Neuron (in vitro differentiated cells): ENCODE results near the gene COL16A1.
"Not testable (repeated sequence)": the region's sequence is repeated elsewhere in the genome, so short reads cannot be mapped to it uniquely, and the experiment has no call there.

Experiments
- H2AFZ ChIP-seq: one replicate; pipeline ENCODE4 v1.6.1; 2013; ENCODE audit warnings: low read depth, mild to moderate bottlenecking, inconsistent platforms, low read length, moderate library complexity
- H3K27me3 ChIP-seq: one replicate; pipeline ENCODE4 v1.6.1; 2013; ENCODE audit warnings: low read length; ENCODE audit not compliant: insufficient read depth
- H3K36me3 ChIP-seq: one replicate; pipeline ENCODE4 v1.6.1; 2013; ENCODE audit warnings: low read length; ENCODE audit not compliant: insufficient read depth
- H3K4me1 ChIP-seq: one replicate; pipeline ENCODE4 v1.6.1; 2013; ENCODE audit warnings: low read length; ENCODE audit not compliant: insufficient read depth
- H3K4me3 ChIP-seq: 2 replicates; pipeline ENCODE4 v1.5.1; 2013; ENCODE audit warnings: mild to moderate bottlenecking, low read length, moderate library complexity
- H3K9me3 ChIP-seq: one replicate; pipeline ENCODE4 v1.6.1; 2013; ENCODE audit warnings: low read length

COL16A1 gene

GRCh38 chr1:31707711-31708110 is 3.9 kb upstream of the COL16A1 start:
- H3K4me3 ChIP-seq = no peak overlapping the region
- no peaks in the 10 kb centered on the region for H3K9me3 ChIP-seq
- peaks cover 60% of the 10 kb centered on the region for H3K27me3 ChIP-seq
- H3K36me3 ChIP-seq = no peaks in the 10 kb centered on the region
- H3K4me1 ChIP-seq = peaks cover 4% of the 10 kb centered on the region
- H2AFZ ChIP-seq = no peak overlapping the region

GRCh38 chr1:31707059-31707600 is 3.3 kb upstream of the COL16A1 start:
- H3K36me3 ChIP-seq, H2AFZ ChIP-seq, H3K9me3 ChIP-seq, H3K4me1 ChIP-seq, H3K4me3 ChIP-seq: not testable (repeated sequence)
- H3K27me3 ChIP-seq = peaks cover 62% of the 10 kb centered on the region

GRCh38 chr1:31706384-31707058 is 2.7 kb upstream of the COL16A1 start:
- Histone ChIP-seq H3K27me3 (peaks cover 64% of the 10 kb centered on the region), H2AFZ (no peak overlapping the region), H3K36me3 (no peaks in the 10 kb centered on the region), H3K9me3 (no peaks in the 10 kb centered on the region), H3K4me3 (no peak overlapping the region), H3K4me1 (peaks cover 4% of the 10 kb centered on the region)

DNA sequence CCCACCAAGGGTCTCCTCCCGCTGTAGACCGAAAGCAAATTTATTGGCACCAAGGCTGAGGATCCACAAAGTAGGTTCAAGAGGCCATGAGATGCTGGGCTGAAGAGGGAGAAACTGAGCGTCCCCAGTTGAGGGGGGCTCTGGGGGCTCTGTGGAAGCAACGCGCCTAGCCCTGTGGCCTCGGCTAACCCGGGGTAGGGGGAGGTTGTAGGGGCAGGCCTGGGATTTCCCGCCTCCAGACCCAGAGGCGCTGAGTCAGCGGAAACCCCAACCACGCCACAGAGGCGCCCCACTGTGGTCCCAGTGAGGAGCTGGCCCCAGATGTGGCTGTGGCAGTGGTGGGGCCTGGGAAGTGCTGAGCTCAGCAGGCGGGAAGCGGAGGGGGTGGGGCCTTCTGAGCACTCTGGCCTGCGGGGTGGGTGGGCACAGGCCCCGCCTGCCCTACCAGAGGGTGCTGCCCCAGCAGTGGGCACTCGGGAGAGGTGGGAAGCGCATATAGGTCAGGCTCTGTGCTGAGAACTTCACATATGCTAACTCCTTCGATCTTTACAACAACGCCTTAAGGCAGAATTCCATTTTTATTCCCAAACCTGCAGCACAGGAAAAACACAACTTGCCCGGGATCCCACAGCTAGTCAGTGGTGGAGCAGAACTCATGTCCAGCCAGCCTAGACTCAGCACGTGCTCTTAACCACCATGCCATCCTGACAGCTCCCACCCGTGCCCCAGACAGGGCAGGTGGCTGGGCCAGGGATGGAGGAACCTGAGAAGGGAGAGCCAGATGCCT is 1.5 kb upstream of the COL16A1 start:
- Histone ChIP-seq H3K4me3 (no peak overlapping the region), H3K9me3 (no peaks in the 10 kb centered on the region), H3K4me1 (peaks cover 4% of the 10 kb centered on the region), H3K27me3 (peaks cover 68% of the 10 kb centered on the region), H2AFZ (no peak overlapping the region), H3K36me3 (no peaks in the 10 kb centered on the region)

- Histone ChIP-seq H3K4me1 (peaks cover 4% of the 10 kb centered on the region), H3K36me3 (no peaks in the 10 kb centered on the region), H2AFZ (no peak overlapping the region), H3K27me3 (peaks cover 69% of the 10 kb centered on the region), H3K9me3 (no peaks in the 10 kb centered on the region), H3K4me3 (no peak overlapping the region)
Measured at GRCh38 chr1:31704271-31705079, 658 bp upstream of the COL16A1 start.

- Histone ChIP-seq H3K27me3 (peaks cover 67% of the 10 kb centered on the region), H3K9me3 (no peaks in the 10 kb centered on the region), H3K4me1 (no peaks in the 10 kb centered on the region), H2AFZ (no peak overlapping the region), H3K4me3 (no peak overlapping the region), H3K36me3 (no peaks in the 10 kb centered on the region)
Measured at GRCh38 chr1:31702836-31703404, 897 bp downstream of the COL16A1 start.

- Histone ChIP-seq H3K4me1 (no peaks in the 10 kb centered on the region), H3K4me3 (no peak overlapping the region)
Measured at GRCh38 chr1:31701091-31701736, 2.6 kb downstream of the COL16A1 start.

GRCh38 chr1:31700468-31701090 is 3.2 kb downstream of the COL16A1 start:
- Histone ChIP-seq H3K4me3 (no peak overlapping the region), H3K36me3 (no peaks in the 10 kb centered on the region), H3K27me3 (peaks cover 51% of the 10 kb centered on the region)

More at GRCh38 chr1:31701091-31701736, 2.6 kb downstream of the COL16A1 start:
- no peak overlapping the region for H2AFZ ChIP-seq
- no peaks in the 10 kb centered on the region for H3K36me3 ChIP-seq
- peaks cover 58% of the 10 kb centered on the region for H3K27me3 ChIP-seq
- H3K9me3 ChIP-seq = no peaks in the 10 kb centered on the region

DNA sequence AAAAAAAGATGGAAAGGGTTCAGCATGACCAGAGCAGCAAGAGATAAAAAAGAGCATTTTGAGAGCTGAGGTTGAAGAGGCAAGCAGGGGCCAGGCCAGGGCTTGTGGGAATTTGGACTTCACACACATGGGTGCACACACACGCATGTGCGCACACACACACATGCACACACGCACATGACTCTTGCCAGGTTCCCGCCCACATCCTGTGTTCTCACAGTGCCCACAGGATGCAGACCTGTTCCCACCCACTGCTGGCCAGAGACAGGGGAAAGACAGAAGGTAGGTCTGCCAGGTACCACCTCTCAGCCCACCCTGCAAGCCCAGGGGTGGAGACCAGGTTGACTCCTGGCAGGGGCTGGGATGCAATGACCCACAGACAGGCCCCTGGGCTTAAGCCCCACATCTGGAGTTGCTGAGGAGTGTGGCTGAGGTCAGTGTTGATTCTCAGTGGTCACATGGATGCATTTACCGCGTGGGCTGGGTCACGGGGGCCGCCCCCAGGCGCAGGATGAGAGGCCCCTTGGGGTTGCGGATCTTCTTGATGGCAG is 4.4 kb downstream of the COL16A1 start:
- no peaks in the 10 kb centered on the region for H3K36me3 ChIP-seq
- H2AFZ ChIP-seq = no peak overlapping the region
- H3K27me3 ChIP-seq = peaks cover 41% of the 10 kb centered on the region
- no peak overlapping the region for H3K4me3 ChIP-seq
- H3K9me3 ChIP-seq = no peaks in the 10 kb centered on the region
- no peaks in the 10 kb centered on the region for H3K4me1 ChIP-seq

More at GRCh38 chr1:31700468-31701090, 3.2 kb downstream of the COL16A1 start:
- Histone ChIP-seq H2AFZ (no peak overlapping the region), H3K9me3 (no peaks in the 10 kb centered on the region), H3K4me1 (no peaks in the 10 kb centered on the region)

DNA sequence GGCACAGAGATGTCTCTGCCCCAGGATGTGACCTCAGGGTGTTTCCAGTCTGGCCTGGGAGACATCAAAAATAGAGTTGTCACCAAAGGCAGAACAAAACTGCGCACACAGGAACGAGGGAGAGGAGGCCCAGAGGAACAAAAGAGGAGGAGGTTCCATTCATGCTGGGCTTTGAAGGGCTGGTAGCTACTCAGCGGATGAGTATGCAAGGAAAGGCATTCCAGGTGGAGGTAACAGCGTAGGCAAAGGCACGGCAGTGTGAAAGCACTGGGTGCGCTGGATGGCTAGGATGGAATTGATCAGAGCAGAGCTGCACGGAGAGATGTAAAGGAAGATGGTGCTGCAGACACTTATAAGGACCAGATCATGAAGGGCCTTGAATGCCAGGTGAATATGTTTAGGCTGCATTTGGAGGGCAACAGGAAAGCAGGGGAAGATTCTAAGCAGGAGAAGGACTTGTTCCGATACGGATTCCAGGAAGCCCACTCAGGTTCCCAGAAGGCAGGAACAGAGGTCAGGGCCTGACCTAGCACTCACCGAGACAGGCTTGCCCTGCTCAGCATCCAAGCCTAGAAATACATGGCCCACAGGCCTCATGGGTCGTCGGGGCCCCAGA is 6.3 kb downstream of the COL16A1 start:
- Histone ChIP-seq H3K4me1 (no peaks in the 10 kb centered on the region), H3K4me3 (no peak overlapping the region), H2AFZ (no peak overlapping the region), H3K27me3 (peaks cover 28% of the 10 kb centered on the region), H3K36me3 (no peaks in the 10 kb centered on the region), H3K9me3 (no peaks in the 10 kb centered on the region)

- no peak overlapping the region for H3K4me3 ChIP-seq
- H3K4me1 ChIP-seq = no peaks in the 10 kb centered on the region
- H3K27me3 ChIP-seq = peaks cover 19% of the 10 kb centered on the region
- no peaks in the 10 kb centered on the region for H3K9me3 ChIP-seq
- H3K36me3 ChIP-seq = no peaks in the 10 kb centered on the region
- no peak overlapping the region for H2AFZ ChIP-seq
Measured at GRCh38 chr1:31696242-31696641, 7.6 kb downstream of the COL16A1 start.
